Skeletal muscle cell (primary cell): ENCODE measurements around the gene ASMTL.
"Not testable (repeated sequence)": the region's sequence is repeated elsewhere in the genome, so short reads cannot be mapped to it uniquely, and the experiment has no call there.

ENCODE experiments used
- DNase-seq: peaks from one replicate; pipeline ENCODE4 v3.0.0-alpha.2; 2010; ENCODE audit warnings: low read depth
- H3K4me3 ChIP-seq: 2 replicates; pipeline ENCODE4 v1.5.1; 2011; ENCODE audit warnings: low read depth, mild to moderate bottlenecking, control low read depth, low read length, moderate library complexity

ASMTL gene

GRCh38 chrX:1483843-1484637 lies 31.3 kb upstream of the ASMTL start:
- no peak overlapping the region for H3K4me3 ChIP-seq
- DNase-seq = no peak

- not testable (repeated sequence) for DNase-seq
These were observed 29.8 kb upstream of the ASMTL start for GRCh38 chrX:1482530-1482928.

GRCh38 chrX:1481636-1482529 lies 29.2 kb upstream of the ASMTL start:
- peak; percentile 56 for DNase-seq
- peak overlapping the region; percentile 24 for H3K4me3 ChIP-seq

More at GRCh38 chrX:1482530-1482928, 29.8 kb upstream of the ASMTL start:
- H3K4me3 ChIP-seq = not testable (repeated sequence)

GRCh38 chrX:1480082-1480785 lies 27.5 kb upstream of the ASMTL start:
- H3K4me3 ChIP-seq = no peak overlapping the region
- no peak for DNase-seq

GRCh38 chrX:1477801-1478458 lies 25.2 kb upstream of the ASMTL start:
- no peak overlapping the region for H3K4me3 ChIP-seq
- no peak for DNase-seq

- no peak for DNase-seq
These were observed 24.5 kb upstream of the ASMTL start for GRCh38 chrX:1477229-1477628.

GRCh38 chrX:1476682-1477081 lies 24.0 kb upstream of the ASMTL start:
- no peak for DNase-seq
- H3K4me3 ChIP-seq = no peak overlapping the region

More at GRCh38 chrX:1477229-1477628, 24.5 kb upstream of the ASMTL start:
- no peak overlapping the region for H3K4me3 ChIP-seq

- DNase-seq = no peak
- no peak overlapping the region for H3K4me3 ChIP-seq
These were observed 23.2 kb upstream of the ASMTL start for GRCh38 chrX:1475881-1476280.

- DNase-seq = no peak
- no peak overlapping the region for H3K4me3 ChIP-seq
These were observed 22.8 kb upstream of the ASMTL start for GRCh38 chrX:1475481-1475880.

GRCh38 chrX:1474593-1474992 lies 21.9 kb upstream of the ASMTL start:
- H3K4me3 ChIP-seq, DNase-seq: not testable (repeated sequence)

- no peak overlapping the region for H3K4me3 ChIP-seq
- DNase-seq = no peak
These were observed 20.3 kb upstream of the ASMTL start for GRCh38 chrX:1472975-1473374.

- no peak overlapping the region for H3K4me3 ChIP-seq
- DNase-seq = no peak
These were observed 15.6 kb upstream of the ASMTL start for GRCh38 chrX:1468250-1468772.

- DNase-seq = no peak
- no peak overlapping the region for H3K4me3 ChIP-seq
These were observed 14.4 kb upstream of the ASMTL start for GRCh38 chrX:1466971-1467561.

GRCh38 chrX:1466232-1466661 lies 13.5 kb upstream of the ASMTL start:
- H3K4me3 ChIP-seq = no peak overlapping the region
- no peak for DNase-seq

GRCh38 chrX:1465286-1466231 lies 12.8 kb upstream of the ASMTL start:
- H3K4me3 ChIP-seq = no peak overlapping the region
- no peak for DNase-seq

- no peak overlapping the region for H3K4me3 ChIP-seq
- DNase-seq = no peak
These were observed 12.2 kb upstream of the ASMTL start for GRCh38 chrX:1464971-1465285.

- no peak overlapping the region for H3K4me3 ChIP-seq
- DNase-seq = no peak
These were observed 11.6 kb upstream of the ASMTL start for GRCh38 chrX:1464041-1464970.
